Neural cell (in vitro differentiated cells): ENCODE measurements around the gene DMXL1.

Source experiments
- CTCF ChIP-seq: fragments of 450-650 bp; IDR thresholded peaks from 2 replicates; pipeline ENCODE4 v1.5.1; 2014; ENCODE audit warnings: antibody characterized with exemption, mild to moderate bottlenecking, moderate library complexity; ENCODE audit not compliant: poor library complexity, severe bottlenecking
- MXI1 ChIP-seq: fragments of 450-650 bp; conservative IDR thresholded peaks from 2 replicates; pipeline ENCODE4 v1.6.1; 2014; ENCODE audit warnings: antibody characterized with exemption, mild to moderate bottlenecking; ENCODE audit not compliant: poor library complexity, severe bottlenecking
- POLR2AphosphoS5 ChIP-seq: IDR thresholded peaks from 2 replicates; pipeline ENCODE4 v1.6.1; 2012

- TF ChIP-seq CTCF (no peak), POLR2AphosphoS5 (no peak), MXI1 (no peak)
These were observed 65.9 kb downstream of the DMXL1 start for GRCh38 chr5:119136666-119137318.
